ENCODE data around the gene FBXO4.
"Not testable (repeated sequence)": the region's sequence is repeated elsewhere in the genome, so short reads cannot be mapped to it uniquely, and the experiment has no call there.

Gene FBXO4

DNA sequence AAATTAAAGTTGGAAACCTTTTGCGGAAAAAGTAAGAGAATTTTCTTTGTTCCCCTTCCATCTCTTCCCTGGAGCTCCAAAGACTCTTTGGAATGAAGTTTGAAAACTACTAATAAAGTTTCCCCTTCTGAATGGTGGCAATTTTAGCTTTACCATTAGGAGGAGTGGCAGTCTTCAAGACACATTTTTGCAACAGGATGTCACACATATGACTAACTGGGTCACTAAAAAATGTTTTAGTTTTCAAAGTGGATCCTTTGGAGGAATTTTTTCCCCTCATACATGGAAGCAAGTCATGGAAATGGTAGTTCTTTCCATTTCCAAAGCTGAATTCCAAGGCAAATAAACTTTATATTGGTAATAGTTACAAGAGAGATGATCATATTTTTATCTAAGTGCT lies 15.6 kb downstream of the FBXO4 start:
- Histone ChIP-seq H3K27ac (no peak overlapping the region), H3K4me3 (no peak overlapping the region)
- TF ChIP-seq CTCF (IDR thresholded peaks at IDR 0.05): no peak
- no peak for DNase-seq (ENCODE audit: low spot score)

DNA sequence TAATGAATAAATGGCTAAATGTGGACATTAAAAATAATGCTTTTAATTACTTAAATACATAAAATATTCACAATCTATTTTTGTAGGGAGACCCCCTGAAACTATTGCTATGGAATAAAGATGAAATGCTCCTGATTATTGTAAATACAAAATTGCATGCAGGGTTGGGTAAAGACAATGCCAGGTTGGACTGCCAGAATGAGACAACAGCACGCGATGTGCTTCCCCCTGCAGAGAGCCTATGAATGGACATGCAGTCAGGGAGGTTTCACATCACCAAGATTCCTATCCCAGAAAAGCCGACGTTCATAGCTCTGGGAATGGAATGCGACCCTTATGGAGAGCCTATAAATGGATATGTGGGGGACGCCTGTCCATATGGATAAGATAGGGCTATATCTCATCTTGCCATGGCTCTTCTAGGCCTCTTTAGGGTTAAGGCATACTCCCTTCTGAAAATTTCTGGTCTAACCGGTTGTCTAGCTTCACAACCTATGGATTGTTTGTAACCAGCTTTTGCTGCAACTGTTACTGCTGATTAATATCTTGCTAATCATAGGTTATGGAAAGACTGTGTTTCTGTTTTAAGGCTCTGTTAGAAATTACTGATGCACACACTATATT lies 20.4 kb downstream of the FBXO4 start:
- not testable (repeated sequence) for H3K4me3 ChIP-seq; H3K27ac ChIP-seq; DNase-seq (ENCODE audit: low spot score)

- no peak for DNase-seq (ENCODE audit: low spot score)
- Histone ChIP-seq H3K4me3 (no peak overlapping the region), H3K27ac (no peak overlapping the region)
- no peak for TF ChIP-seq CTCF (IDR thresholded peaks at IDR 0.05)
These were observed 26.1 kb downstream of the FBXO4 start for GRCh38 chr5:41951224-41951623.

DNA sequence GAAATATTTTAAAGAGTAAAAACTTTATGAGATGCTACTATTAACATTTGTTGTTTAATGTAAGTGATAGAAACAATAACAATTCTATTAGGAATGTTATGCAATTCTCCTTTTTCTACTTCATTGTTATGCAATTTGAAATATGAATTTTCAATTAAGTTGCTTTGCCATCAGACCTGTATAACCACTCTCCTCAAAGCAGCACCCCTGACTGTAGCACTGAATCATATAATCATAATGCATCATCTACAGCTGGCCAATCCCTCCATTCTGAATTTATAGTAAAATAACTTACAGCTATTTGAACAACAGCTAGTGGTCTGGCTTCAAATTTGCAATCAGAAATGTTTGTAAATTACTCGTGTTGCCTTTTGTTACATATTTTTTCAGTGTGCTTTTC lies 29.2 kb downstream of the FBXO4 start:
- Histone ChIP-seq H3K4me3 (no peak overlapping the region), H3K27ac (no peak overlapping the region)
- DNase-seq (ENCODE audit: low spot score): no peak
- no peak for TF ChIP-seq CTCF (IDR thresholded peaks at IDR 0.05)

DNA sequence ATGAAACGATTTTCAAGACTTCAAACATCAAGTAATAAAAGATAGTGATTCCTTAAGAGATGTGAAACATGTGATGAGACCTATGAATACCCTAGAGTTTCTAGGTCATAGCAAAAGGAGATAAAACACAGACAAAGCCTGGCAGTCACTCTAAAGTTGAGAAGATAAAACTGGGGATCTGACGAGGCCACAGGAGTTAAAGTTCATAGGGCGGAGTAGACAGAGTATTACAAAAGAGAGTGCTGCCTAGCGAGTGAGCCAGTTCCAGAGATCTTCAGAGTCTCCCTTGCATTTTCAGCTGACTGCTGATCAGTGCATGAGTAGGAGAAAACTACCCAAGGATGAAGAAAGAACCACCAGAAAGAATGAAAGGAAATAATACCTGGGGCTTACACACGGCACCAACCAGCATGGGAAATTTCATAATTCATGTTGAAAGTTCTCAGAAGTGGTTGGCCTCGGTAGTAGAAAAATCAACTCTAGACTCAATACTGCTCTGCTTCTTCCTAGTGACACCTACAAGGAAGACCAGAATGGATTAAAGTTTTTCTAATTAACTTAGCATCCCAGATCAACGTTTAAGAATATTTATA lies 30.4 kb downstream of the FBXO4 start:
- DNase-seq (ENCODE audit: low spot score): no peak
- no peak overlapping the region for H3K4me3 ChIP-seq
- H3K27ac ChIP-seq: no peak overlapping the region
- TF ChIP-seq CTCF (IDR thresholded peaks at IDR 0.05): no peak

DNA sequence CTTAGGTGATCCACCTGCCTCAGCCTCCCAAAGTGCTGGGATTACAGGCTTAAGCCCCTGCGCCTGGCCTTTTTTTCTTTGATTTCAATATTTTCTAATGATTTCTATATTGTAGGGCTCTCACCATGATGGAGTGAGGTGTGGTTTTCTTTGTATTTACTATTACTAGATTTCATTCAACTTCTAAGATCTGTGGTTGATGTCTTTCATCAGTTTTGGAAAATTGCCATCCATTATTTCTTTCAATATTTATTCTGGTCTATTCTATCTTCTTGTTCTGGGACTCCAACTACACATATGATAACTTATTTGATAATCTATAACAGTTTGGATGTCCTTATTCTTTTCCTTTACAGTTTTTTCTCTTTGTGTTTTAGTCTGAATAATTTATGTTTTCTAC lies 31.9 kb downstream of the FBXO4 start:
- H3K27ac ChIP-seq: no peak overlapping the region
- no peak for DNase-seq (ENCODE audit: low spot score)
- TF ChIP-seq CTCF (IDR thresholded peaks at IDR 0.05): no peak
- no peak overlapping the region for H3K4me3 ChIP-seq

- no peak for DNase-seq (ENCODE audit: low spot score)
- Histone ChIP-seq H3K27ac (no peak overlapping the region), H3K4me3 (no peak overlapping the region)
- TF ChIP-seq CTCF (IDR thresholded peaks at IDR 0.05): no peak
These were observed 35.4 kb downstream of the FBXO4 start for GRCh38 chr5:41960481-41960880.
